ENCODE data around the gene KCTD11. TPM values are rescaled to one million over a fixed set of nuclear protein-coding genes. Genes with fewer than 3 reads are reported as not detected.
A peak's percentile ranks its signal among the peaks of the same experiment; 100 is the strongest.

Gene KCTD11
- total RNA-seq, 1 donor from 2014 or later, result 7.9 TPM

GRCh38 chr17:7343250-7343649, 8.7 kb upstream of the KCTD11 start:
- Mint-ChIP-seq H3K4me1 (no peaks in the 10 kb centered on the region), H3K27ac (ENCODE audit: unreplicated experiment) (no peak overlapping the region), H3K36me3 (ENCODE audit: low read depth) (no peaks in the 10 kb centered on the region), H3K9me3 (no peaks in the 10 kb centered on the region), H3K4me3 (no peak overlapping the region), H3K27me3 (ENCODE audit: low read depth) (peaks cover 3% of the 10 kb centered on the region)
- DNase-seq (ENCODE audit: low read depth, low spot score), result no peak
- TF ChIP-seq, protein P1, sequence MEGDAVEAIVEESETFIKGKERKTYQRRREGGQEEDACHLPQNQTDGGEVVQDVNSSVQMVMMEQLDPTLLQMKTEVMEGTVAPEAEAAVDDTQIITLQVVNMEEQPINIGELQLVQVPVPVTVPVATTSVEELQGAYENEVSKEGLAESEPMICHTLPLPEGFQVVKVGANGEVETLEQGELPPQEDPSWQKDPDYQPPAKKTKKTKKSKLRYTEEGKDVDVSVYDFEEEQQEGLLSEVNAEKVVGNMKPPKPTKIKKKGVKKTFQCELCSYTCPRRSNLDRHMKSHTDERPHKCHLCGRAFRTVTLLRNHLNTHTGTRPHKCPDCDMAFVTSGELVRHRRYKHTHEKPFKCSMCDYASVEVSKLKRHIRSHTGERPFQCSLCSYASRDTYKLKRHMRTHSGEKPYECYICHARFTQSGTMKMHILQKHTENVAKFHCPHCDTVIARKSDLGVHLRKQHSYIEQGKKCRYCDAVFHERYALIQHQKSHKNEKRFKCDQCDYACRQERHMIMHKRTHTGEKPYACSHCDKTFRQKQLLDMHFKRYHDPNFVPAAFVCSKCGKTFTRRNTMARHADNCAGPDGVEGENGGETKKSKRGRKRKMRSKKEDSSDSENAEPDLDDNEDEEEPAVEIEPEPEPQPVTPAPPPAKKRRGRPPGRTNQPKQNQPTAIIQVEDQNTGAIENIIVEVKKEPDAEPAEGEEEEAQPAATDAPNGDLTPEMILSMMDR (conservative IDR thresholded peaks at IDR 0.05), result no peak

- Mint-ChIP-seq H3K9me3 (no peaks in the 10 kb centered on the region), H3K4me1 (peaks cover 20% of the 10 kb centered on the region), H3K27me3 (ENCODE audit: low read depth) (no peaks in the 10 kb centered on the region), H3K4me3 (no peak overlapping the region), H3K27ac (ENCODE audit: unreplicated experiment) (no peak overlapping the region), H3K36me3 (ENCODE audit: low read depth) (no peaks in the 10 kb centered on the region)
- TF ChIP-seq, protein P1 (conservative IDR thresholded peaks at IDR 0.05), result no peak
- no peak for DNase-seq (ENCODE audit: low read depth, low spot score)
Observed at GRCh38 chr17:7346761-7347614, 5.0 kb upstream of the KCTD11 start.

DNA sequence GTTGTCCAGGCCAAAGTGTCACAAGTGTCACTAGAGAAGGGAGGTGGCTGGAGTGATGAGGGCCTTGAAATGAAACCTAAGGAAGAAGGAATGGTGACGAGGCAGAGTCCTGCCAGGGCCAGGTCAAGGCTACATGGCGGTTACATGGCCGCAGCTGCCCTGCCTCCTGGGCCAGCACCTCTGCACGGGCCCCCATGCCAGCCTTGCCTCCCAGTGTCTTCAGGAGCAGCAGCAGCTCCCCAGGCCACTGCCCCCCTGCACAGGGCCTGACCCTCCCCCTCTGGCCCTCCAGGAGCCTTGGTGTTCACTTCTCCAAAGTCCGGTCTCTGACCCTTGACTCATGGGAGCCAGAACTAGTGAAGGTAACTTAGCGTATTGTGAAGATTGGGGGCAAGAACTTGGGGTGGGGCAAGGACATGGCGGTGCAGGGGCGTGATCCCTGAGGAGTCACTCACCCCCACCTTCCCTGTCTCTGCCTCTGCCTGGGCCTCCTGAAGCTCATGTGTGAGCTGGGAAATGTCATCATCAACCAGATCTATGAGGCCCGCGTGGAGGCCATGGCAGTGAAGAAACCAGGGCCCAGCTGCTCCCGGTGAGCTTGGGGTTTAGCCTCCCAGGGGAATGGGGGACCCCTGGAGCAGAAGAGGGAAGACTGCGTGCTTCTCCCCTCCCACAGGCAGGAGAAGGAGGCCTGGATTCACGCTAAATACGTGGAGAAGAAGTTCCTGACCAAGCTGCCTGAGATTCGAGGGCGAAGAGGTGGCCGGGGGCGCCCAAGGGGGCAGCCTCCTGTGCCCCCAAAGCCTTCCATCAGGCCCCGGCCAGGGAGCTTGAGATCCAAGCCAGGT, 4.1 kb upstream of the KCTD11 start:
- Mint-ChIP-seq H3K4me1 (peaks cover 27% of the 10 kb centered on the region), H3K4me3 (peak overlapping the region; percentile 49), H3K27ac (ENCODE audit: unreplicated experiment) (peak overlapping the region; percentile 12), H3K9me3 (no peaks in the 10 kb centered on the region), H3K36me3 (ENCODE audit: low read depth) (no peaks in the 10 kb centered on the region), H3K27me3 (ENCODE audit: low read depth) (no peaks in the 10 kb centered on the region)
- DNase-seq (ENCODE audit: low read depth, low spot score), result no peak
- TF ChIP-seq, protein P1 (conservative IDR thresholded peaks at IDR 0.05), result no peak

- TF ChIP-seq, protein P1 (conservative IDR thresholded peaks at IDR 0.05), result no peak
- Mint-ChIP-seq H3K4me3 (peak overlapping the region; percentile 84), H3K36me3 (ENCODE audit: low read depth) (no peaks in the 10 kb centered on the region), H3K4me1 (peaks cover 29% of the 10 kb centered on the region), H3K27ac (ENCODE audit: unreplicated experiment) (peak overlapping the region; percentile 92), H3K27me3 (ENCODE audit: low read depth) (no peaks in the 10 kb centered on the region), H3K9me3 (no peaks in the 10 kb centered on the region)
- no peak for DNase-seq (ENCODE audit: low read depth, low spot score)
Observed at GRCh38 chr17:7348478-7349242, 3.3 kb upstream of the KCTD11 start.

DNA sequence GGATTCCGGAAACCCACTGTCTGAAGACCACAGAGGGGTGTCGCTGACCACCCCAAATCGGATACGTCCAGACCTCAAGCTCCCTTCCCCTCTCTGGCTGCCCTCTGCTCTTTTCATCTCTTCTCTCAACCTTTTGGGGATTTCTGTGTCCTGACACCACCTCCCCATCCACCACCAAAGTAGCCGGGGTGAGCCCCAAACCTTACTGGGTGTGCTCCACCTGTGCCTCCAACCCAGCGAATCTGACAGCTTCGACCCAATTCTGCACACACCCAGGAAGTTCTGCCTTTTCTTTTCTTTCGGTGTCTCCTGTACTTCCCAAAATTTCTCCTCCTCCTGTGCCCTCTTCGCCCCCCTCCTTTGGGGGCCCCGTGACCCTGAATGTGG, 534 bp downstream of the KCTD11 start:
- H3K27me3 Mint-ChIP-seq (ENCODE audit: low read depth), result no peaks in the 10 kb centered on the region
- H3K27ac Mint-ChIP-seq (ENCODE audit: unreplicated experiment), result peak overlapping the region; percentile 71
- TF ChIP-seq, protein P1 (conservative IDR thresholded peaks at IDR 0.05), result peak; percentile 65
- no peaks in the 10 kb centered on the region for H3K9me3 Mint-ChIP-seq
- H3K36me3 Mint-ChIP-seq (ENCODE audit: low read depth), result no peaks in the 10 kb centered on the region
- H3K4me1 Mint-ChIP-seq, result peaks cover 40% of the 10 kb centered on the region
- no peak for DNase-seq (ENCODE audit: low read depth, low spot score)
- H3K4me3 Mint-ChIP-seq, result peak overlapping the region; percentile 85
